Breast epithelium (tissue), 4 donors: ENCODE results near the gene ASPG. TPM values are rescaled to one million over a fixed set of nuclear protein-coding genes. Genes with fewer than 3 reads are reported as not detected.

Experiments
- DNase-seq, 2 donors: peaks; one replicate each; pipeline ENCODE4 v3.0.0-alpha.2; 2019; ENCODE audit warnings: low spot score in 2 of 2
- H3K27ac ChIP-seq, 2 donors: fragments of 200-600 bp; sonication (generic) in 1 of 2; one replicate each; pipeline ENCODE4 v1.5.1; 2016 to 2019; ENCODE audit warnings: mild to moderate bottlenecking in 1 of 2
- H3K27me3 ChIP-seq, 2 donors: fragments of 200-600 bp; sonication (generic) in 1 of 2; one replicate each; pipeline versions ENCODE4 v1.5.1 to v1.6.0; 2017 to 2019; ENCODE audit warnings: control low read depth in 1 of 2, mild to moderate bottlenecking in 1 of 2
- H3K36me3 ChIP-seq: fragments of 200-600 bp; one replicate; pipeline ENCODE4 v1.5.1; 2019
- H3K4me1 ChIP-seq, 2 donors: fragments of 200-600 bp; sonication (generic); one replicate each; pipeline ENCODE4 v1.5.1; 2016 to 2019; ENCODE audit warnings: control low read depth in 1 of 2
- H3K4me3 ChIP-seq, 3 donors: fragments of 200-600 bp; sonication (generic); 1 replicate in 2 of 3; 2 replicates in 1 of 3; pipeline ENCODE4 v1.5.1; 2016 to 2019; ENCODE audit warnings: mild to moderate bottlenecking in 3 of 3, moderate library complexity in 2 of 3
- H3K9me3 ChIP-seq, 2 donors: fragments of 200-600 bp; sonication (generic) in 1 of 2; one replicate each; pipeline ENCODE4 v1.5.1; 2016 to 2019; ENCODE audit warnings: control low read depth in 1 of 2
- POLR2A ChIP-seq: fragments of 450-650 bp; IDR thresholded peaks from one replicate; pipeline ENCODE4 v1.6.1; 2016; ENCODE audit warnings: antibody characterized with exemption, mild to moderate bottlenecking, moderate library complexity
- POLR2AphosphoS5 ChIP-seq, 3 donors: sonication (generic); formaldehyde crosslinking; IDR thresholded peaks; one replicate each; pipeline ENCODE4 v1.6.1; 2017; ENCODE audit warnings: antibody characterized with exemption in 3 of 3
- intact Hi-C: fragments of 100-400 bp; cut with DNase I; formaldehyde crosslinking; loops from one replicate; pipeline ENCODE4 v1.15.1; 2023; ENCODE audit warnings: low total_unique reads
- total RNA-seq, 3 donors: library from RNA; depleted of rRNA; stranded (reverse); fragments of >200 nt; gene quantifications; one replicate each; pipeline ENCODE4 v1.1.0, GENCODE V29; 2016
- TF ChIP-seq, protein P1 (sequence below), 3 donors: fragments of 450-650 bp; IDR thresholded peaks; one replicate each; pipeline ENCODE4 v1.5.1; 2016 to 2017; ENCODE audit warnings: antibody characterized with exemption in 3 of 3, mild to moderate bottlenecking in 3 of 3, moderate library complexity in 3 of 3

The ASPG gene
- total RNA-seq, 3 donors from 2014 or later: 0.15 to 0.33 TPM; not detected in 1

DNA sequence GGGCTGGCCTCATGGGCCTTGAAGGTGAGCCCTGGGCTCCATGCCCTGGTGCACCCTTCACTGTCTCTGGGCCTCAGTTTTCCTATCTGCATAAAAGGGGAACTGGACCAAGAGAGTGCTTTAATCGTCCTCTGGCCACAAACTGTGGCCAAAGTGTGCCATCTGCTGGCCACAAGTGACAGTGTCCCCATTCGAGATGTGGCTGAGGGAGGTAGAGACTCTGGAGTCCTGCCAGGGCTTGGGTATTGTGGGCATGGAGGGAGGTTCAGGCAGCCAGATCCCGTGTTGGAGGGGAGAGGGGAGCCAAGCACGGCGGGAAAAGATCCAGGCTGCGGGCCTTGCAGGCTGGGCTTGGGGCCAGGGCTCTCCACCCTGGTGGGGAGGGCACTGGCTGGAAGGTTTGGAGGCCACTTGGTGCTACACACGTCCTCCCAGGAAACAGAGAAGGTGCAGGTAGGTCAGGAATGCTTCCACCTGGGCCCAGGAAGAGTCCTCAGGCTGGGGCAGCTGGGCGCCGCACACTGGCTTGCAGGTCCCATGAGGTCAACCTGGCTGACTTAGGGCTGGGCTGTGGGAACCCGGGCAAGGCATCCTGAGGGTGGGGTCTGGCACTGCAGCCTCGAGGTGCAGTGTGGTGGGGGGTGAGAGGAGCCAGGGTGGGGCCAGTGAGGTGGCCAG is 45.6 kb downstream of the ASPG start:
- peak in 1 of 2 donors; percentile 35 for DNase-seq
- H3K27me3 ChIP-seq: peaks cover 0 to 31% of the 10 kb centered on the region in 2 donors
- no peak overlapping the region for H3K27ac ChIP-seq
- intact Hi-C loops: loop anchor here (10.0 kb wide), 1 partner anchor 434 kb away; no protein-coding TSS in a partner anchor
- H3K9me3 ChIP-seq: peaks cover 8 to 17% of the 10 kb centered on the region in 2 donors
- TF ChIP-seq POLR2AphosphoS5 (IDR thresholded peaks at IDR 0.05) (peak in 1 of 3 donors; percentile 26), POLR2A (no peak)
- TF ChIP-seq, protein P1, sequence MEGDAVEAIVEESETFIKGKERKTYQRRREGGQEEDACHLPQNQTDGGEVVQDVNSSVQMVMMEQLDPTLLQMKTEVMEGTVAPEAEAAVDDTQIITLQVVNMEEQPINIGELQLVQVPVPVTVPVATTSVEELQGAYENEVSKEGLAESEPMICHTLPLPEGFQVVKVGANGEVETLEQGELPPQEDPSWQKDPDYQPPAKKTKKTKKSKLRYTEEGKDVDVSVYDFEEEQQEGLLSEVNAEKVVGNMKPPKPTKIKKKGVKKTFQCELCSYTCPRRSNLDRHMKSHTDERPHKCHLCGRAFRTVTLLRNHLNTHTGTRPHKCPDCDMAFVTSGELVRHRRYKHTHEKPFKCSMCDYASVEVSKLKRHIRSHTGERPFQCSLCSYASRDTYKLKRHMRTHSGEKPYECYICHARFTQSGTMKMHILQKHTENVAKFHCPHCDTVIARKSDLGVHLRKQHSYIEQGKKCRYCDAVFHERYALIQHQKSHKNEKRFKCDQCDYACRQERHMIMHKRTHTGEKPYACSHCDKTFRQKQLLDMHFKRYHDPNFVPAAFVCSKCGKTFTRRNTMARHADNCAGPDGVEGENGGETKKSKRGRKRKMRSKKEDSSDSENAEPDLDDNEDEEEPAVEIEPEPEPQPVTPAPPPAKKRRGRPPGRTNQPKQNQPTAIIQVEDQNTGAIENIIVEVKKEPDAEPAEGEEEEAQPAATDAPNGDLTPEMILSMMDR (IDR thresholded peaks at IDR 0.05): peak in 2 of 3 donors; percentile 79 to 82
- no peaks in the 10 kb centered on the region for H3K36me3 ChIP-seq
- no peaks in the 10 kb centered on the region for H3K4me1 ChIP-seq
- H3K4me3 ChIP-seq: no peak overlapping the region

DNA sequence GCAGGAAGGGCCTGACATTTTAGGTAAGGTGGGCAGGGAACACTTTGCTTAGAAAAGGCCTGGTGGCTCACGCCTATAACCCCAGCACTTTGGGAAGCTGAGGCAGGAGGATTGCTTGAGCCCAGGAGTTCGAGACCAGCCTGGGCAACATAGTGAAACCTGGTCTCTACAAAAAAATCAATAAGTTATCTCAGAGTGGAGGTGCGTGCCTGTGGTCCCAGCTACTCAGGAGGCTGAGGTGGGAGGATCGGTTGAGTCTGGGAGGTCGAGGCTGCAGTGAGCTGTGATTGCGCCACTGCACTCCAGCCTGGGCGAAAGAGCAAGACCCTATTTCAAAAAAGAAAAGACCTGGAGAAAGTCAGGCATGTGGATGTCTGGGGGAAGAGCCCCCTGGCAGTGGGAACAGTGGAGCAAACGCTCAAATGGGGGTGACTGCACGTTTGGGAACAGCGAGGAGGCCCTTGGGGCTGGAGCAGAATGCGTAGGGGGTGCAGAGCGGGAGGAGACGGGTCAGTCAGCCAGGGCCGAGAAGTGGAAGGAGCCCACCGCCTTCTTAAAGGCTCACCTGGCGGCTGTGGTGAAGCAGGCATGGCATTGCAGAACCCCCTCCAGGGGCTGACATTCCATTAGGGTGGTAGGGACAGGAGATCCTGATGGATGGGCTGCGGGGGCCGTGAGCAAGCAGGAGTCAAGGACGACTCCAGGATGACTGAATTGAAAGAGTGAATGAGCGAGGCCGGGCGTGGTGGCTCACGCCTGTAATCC is 46.6 kb downstream of the ASPG start:
- intact Hi-C loops: loop anchor here (10.0 kb wide), 1 partner anchor 433 kb away; no protein-coding TSS in a partner anchor
- TF ChIP-seq POLR2A (no peak), POLR2AphosphoS5 (IDR thresholded peaks at IDR 0.05) (no peak)
- TF ChIP-seq, protein P1 (IDR thresholded peaks at IDR 0.05): no peak
- H3K27ac ChIP-seq: no peak overlapping the region
- H3K4me1 ChIP-seq: peaks cover 6 to 8% of the 10 kb centered on the region in 2 donors
- no peak overlapping the region for H3K4me3 ChIP-seq
- peaks cover 8 to 17% of the 10 kb centered on the region in 2 donors for H3K9me3 ChIP-seq
- H3K27me3 ChIP-seq: peaks cover 0 to 39% of the 10 kb centered on the region in 2 donors
- no peaks in the 10 kb centered on the region for H3K36me3 ChIP-seq
- no peak for DNase-seq

DNA sequence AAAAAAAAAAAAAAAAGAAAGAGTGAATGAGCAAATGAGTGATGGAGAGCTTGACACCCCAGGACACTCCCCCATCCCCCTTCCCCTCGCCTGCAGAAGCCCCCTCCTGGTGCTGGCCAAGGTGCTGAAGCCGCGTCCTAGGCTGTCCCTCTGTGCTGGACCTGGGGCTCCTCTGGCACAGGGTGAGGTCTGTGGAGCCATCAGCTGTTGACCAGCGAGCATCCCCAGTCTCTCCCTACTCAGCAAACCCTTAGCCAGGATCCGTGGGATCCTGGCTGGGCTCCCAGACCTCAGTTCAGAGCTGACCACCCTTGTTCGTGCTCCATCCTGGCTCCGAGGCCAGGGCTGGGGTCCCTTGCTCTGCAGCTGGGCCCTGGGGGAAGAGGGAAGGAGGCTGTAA is 47.5 kb downstream of the ASPG start:
- TF ChIP-seq, protein P1 (IDR thresholded peaks at IDR 0.05): no peak
- TF ChIP-seq POLR2AphosphoS5 (IDR thresholded peaks at IDR 0.05) (no peak), POLR2A (no peak)
- Histone ChIP-seq H3K9me3 (peaks cover 8 to 17% of the 10 kb centered on the region in 2 donors), H3K36me3 (no peaks in the 10 kb centered on the region), H3K27me3 (peaks cover 0 to 47% of the 10 kb centered on the region in 2 donors), H3K27ac (no peak overlapping the region), H3K4me1 (peaks cover 7 to 10% of the 10 kb centered on the region in 2 donors), H3K4me3 (no peak overlapping the region)
- intact Hi-C loops: loop anchor here (10.0 kb wide), 1 partner anchor 432 kb away; no protein-coding TSS in a partner anchor
- DNase-seq: no peak

DNA sequence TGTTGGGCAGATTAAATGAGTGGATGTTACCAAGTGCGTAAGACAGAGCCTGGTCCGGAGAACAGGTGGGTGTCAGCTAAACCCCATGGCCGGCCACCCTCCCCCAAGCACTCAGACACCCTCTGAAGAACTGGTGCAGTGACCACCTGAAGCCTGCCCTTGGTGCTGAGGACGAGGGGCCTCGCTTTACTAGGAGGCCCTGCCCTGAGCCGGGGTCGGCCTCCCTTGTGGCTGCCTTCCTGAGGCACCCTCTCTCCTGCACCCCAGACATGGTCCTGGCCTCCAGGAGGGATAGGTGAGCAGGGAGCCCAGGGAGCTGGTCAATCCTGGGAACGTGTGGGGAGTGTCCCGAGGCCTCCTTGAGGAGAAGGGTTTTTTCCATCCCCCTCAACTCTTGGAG is 48.0 kb downstream of the ASPG start:
- H3K27me3 ChIP-seq: peaks cover 0 to 52% of the 10 kb centered on the region in 2 donors
- no peaks in the 10 kb centered on the region for H3K36me3 ChIP-seq
- peaks cover 10% of the 10 kb centered on the region in 2 donors for H3K4me1 ChIP-seq
- peaks cover 8 to 17% of the 10 kb centered on the region in 2 donors for H3K9me3 ChIP-seq
- H3K4me3 ChIP-seq: no peak overlapping the region
- H3K27ac ChIP-seq: no peak overlapping the region
- TF ChIP-seq, protein P1 (IDR thresholded peaks at IDR 0.05): no peak
- no peak for TF ChIP-seq POLR2A
- no peak for TF ChIP-seq POLR2AphosphoS5 (IDR thresholded peaks at IDR 0.05)
- intact Hi-C loops: loop anchor here (10.0 kb wide), 1 partner anchor 431 kb away; no protein-coding TSS in a partner anchor
- no peak for DNase-seq
